ENCODE measurements around the gene PFDN5. TPM values are rescaled to one million over a fixed set of nuclear protein-coding genes. Genes with fewer than 3 reads are reported as not detected.
A peak's percentile ranks its signal among the peaks of the same experiment; 100 is the strongest.

PFDN5 gene
- 100 to 1,000 TPM; 365 to 450 (median 439) TPM for total RNA-seq
- 997 TPM for total RNA-seq (2013)

GRCh38 chr12:53295070-53295890, at the start of gene PFDN5:
Gene PFDN5, plus strand, starts transcription at chr12:53295542. Its CDS starts 26 bp downstream, at chr12:53295568.
- Histone ChIP-seq H3K36me3 (ENCODE audit: control insufficient read depth, insufficient read depth, low read length) (peaks cover 10% of the 10 kb centered on the region), H3K27ac (ENCODE audit: low read length) (peak within 1 kb of the TSS; percentile 75), H3K9me3 (ENCODE audit: control insufficient read depth, insufficient read depth, low read length) (no peaks in the 10 kb centered on the region), H3K4me3 (ENCODE audit: low read length) (peak within 1 kb of the TSS; percentile 79), H3K27me3 (ENCODE audit: control insufficient read depth, insufficient read depth, low read length) (no peaks in the 10 kb centered on the region), H3K4me1 (ENCODE audit: control insufficient read depth, insufficient read depth, low read length) (peaks cover 36% of the 10 kb centered on the region)
- WGBS (ENCODE audit: insufficient coverage): under 1% methylated on average over 36 of the region's 42 CpGs
- Mint-ChIP-seq H3K9me3 (no peaks in the 10 kb centered on the region), H3K27me3 (ENCODE audit: low read depth in 2 of 2) (no peaks in the 10 kb centered on the region), H3K36me3 (no peaks in the 10 kb centered on the region), H3K4me1 (peaks cover 42 to 46% of the 10 kb centered on the region in 2 donors), H3K4me3 (peak within 1 kb of the TSS; percentile 96), H3K27ac (peak within 1 kb of the TSS; percentile 95 to 98)
- DNase-seq (peak; percentile 77 to 95), ATAC-seq (peak; percentile 90 to 97 (median 92))
- intact Hi-C loops (cut with micrococcal nuclease): loop anchor here (1.0 to 5.0 kb wide), 2 partner anchors 26 to 73 kb away; partner anchors contain the start of gene AAAS
- no peak for TF ChIP-seq CTCF (IDR thresholded peaks at IDR 0.05)

GRCh38 chr12:53251477-53252348, 43.6 kb upstream of the PFDN5 start:
- Mint-ChIP-seq H3K4me1 (peaks cover 22 to 26% of the 10 kb centered on the region in 2 donors), H3K27ac (peak overlapping the region; percentile 84 to 88), H3K36me3 (no peaks in the 10 kb centered on the region), H3K9me3 (no peaks in the 10 kb centered on the region), H3K4me3 (peak overlapping the region; percentile 98), H3K27me3 (ENCODE audit: low read depth in 2 of 2) (no peaks in the 10 kb centered on the region)
- H3K27me3 ChIP-seq (ENCODE audit: control insufficient read depth, insufficient read depth, low read length): no peaks in the 10 kb centered on the region
- H3K27ac ChIP-seq (ENCODE audit: low read length): peak overlapping the region; percentile 68
- peaks cover 37% of the 10 kb centered on the region for H3K4me1 ChIP-seq (ENCODE audit: control insufficient read depth, insufficient read depth, low read length)
- H3K36me3 ChIP-seq (ENCODE audit: control insufficient read depth, insufficient read depth, low read length): peaks cover 10% of the 10 kb centered on the region
- intact Hi-C loops (cut with micrococcal nuclease): loop anchor here (1.0 kb wide), 3 partner anchors 17 to 92 kb away; partner anchors contain the start of gene ESPL1
- peak; percentile 90 to 91 (median 90) for ATAC-seq
- WGBS (ENCODE audit: insufficient coverage): under 1% methylated on average over 51 of the region's 51 CpGs
- TF ChIP-seq CTCF (IDR thresholded peaks at IDR 0.05): peak; percentile 41
- no peaks in the 10 kb centered on the region for H3K9me3 ChIP-seq (ENCODE audit: control insufficient read depth, insufficient read depth, low read length)
- DNase-seq: peak; percentile 64 to 85
- peak overlapping the region; percentile 90 for H3K4me3 ChIP-seq (ENCODE audit: low read length)

GRCh38 chr12:53252349-53252916, 42.9 kb upstream of the PFDN5 start:
- Histone ChIP-seq H3K36me3 (ENCODE audit: control insufficient read depth, insufficient read depth, low read length) (peaks cover 10% of the 10 kb centered on the region), H3K27ac (ENCODE audit: low read length) (peak overlapping the region; percentile 68), H3K9me3 (ENCODE audit: control insufficient read depth, insufficient read depth, low read length) (no peaks in the 10 kb centered on the region), H3K4me3 (ENCODE audit: low read length) (peak overlapping the region; percentile 90), H3K4me1 (ENCODE audit: control insufficient read depth, insufficient read depth, low read length) (peaks cover 37% of the 10 kb centered on the region), H3K27me3 (ENCODE audit: control insufficient read depth, insufficient read depth, low read length) (no peaks in the 10 kb centered on the region)
- H3K36me3 Mint-ChIP-seq: no peaks in the 10 kb centered on the region
- WGBS (ENCODE audit: insufficient coverage): 16% methylated on average over 17 of the region's 19 CpGs
- no peaks in the 10 kb centered on the region for H3K27me3 Mint-ChIP-seq (ENCODE audit: low read depth in 2 of 2)
- no peak for TF ChIP-seq CTCF (IDR thresholded peaks at IDR 0.05)
- no peaks in the 10 kb centered on the region for H3K9me3 Mint-ChIP-seq
- H3K4me3 Mint-ChIP-seq: peak overlapping the region; percentile 98
- intact Hi-C loops (cut with micrococcal nuclease): loop anchor here (1.0 kb wide), 1 partner anchor 16 kb away; the partner anchor contains the start of gene ESPL1
- peak overlapping the region; percentile 84 to 88 for H3K27ac Mint-ChIP-seq
- no peak for ATAC-seq
- peaks cover 22 to 26% of the 10 kb centered on the region in 2 donors for H3K4me1 Mint-ChIP-seq
- no peak for DNase-seq

Measured in natural killer cell (primary cell).